GM12878 (cell line): ENCODE data around the gene CENPF.

Experiments
- CBFB ChIP-seq: IDR thresholded peaks from 2 replicates; pipeline ENCODE4 v1.6.1; 2016; ENCODE audit warnings: antibody characterized with exemption, low read depth
- FOS ChIP-seq: IDR thresholded peaks from 3 replicates; pipeline ENCODE4 v1.6.1; 2011; ENCODE audit warnings: borderline replicate concordance; ENCODE audit not compliant: insufficient read length; ENCODE audit errors: extremely low read depth
- POLR2A ChIP-seq: IDR thresholded peaks from 2 replicates; pipeline ENCODE4 v1.6.1; 2011; ENCODE audit warnings: low read depth, mild to moderate bottlenecking, low read length
- RB1 ChIP-seq: fragments of 450-650 bp; formaldehyde crosslinking; IDR thresholded peaks from 2 replicates; pipeline ENCODE4 v1.6.1; 2017; ENCODE audit warnings: mild to moderate bottlenecking, borderline replicate concordance
- SMC3 ChIP-seq: IDR thresholded peaks from 2 replicates; pipeline ENCODE4 v1.6.1; 2011; ENCODE audit warnings: low read length, improper control_type of control experiment, borderline replicate concordance

- TF ChIP-seq POLR2A = no peak
- no peak for TF ChIP-seq SMC3
- no peak for TF ChIP-seq CBFB
- no peak for TF ChIP-seq RB1
- no peak for TF ChIP-seq FOS
Measured at GRCh38 chr1:214707306-214708087, 104.5 kb downstream of the CENPF start.
